Astrocyte (in vitro differentiated cells and primary cell): ENCODE measurements around the gene MYLIP. TPM values are rescaled to one million over a fixed set of nuclear protein-coding genes. Genes with fewer than 3 reads are reported as not detected.

Experiments
- DNase-seq: peaks from one replicate; pipeline ENCODE4 v3.0.0-alpha.2; 2010; ENCODE audit warnings: low read depth
- FAIRE-seq: peaks from 2 replicates; lab custom pipeline; 2011; peaks lifted over from hg19 to GRCh38; lab: Jason Lieb, UNC
- H2AFZ ChIP-seq: 2 replicates; pipeline ENCODE4 v1.6.0; 2012; ENCODE audit warnings: low read depth, low read length, inconsistent platforms
- H3K27ac ChIP-seq: 2 replicates; pipeline ENCODE4 v1.5.1; 2011; ENCODE audit warnings: low read depth, low read length, inconsistent platforms
- H3K27me3 ChIP-seq: 2 replicates; pipeline ENCODE4 v1.6.0; 2011; ENCODE audit warnings: low read length, inconsistent platforms; ENCODE audit not compliant: insufficient read depth
- H3K36me3 ChIP-seq: 2 replicates; pipeline ENCODE4 v1.5.1; 2011; ENCODE audit warnings: low read length, inconsistent platforms; ENCODE audit not compliant: insufficient read depth
- H3K4me1 ChIP-seq: 2 replicates; pipeline ENCODE4 v1.5.1; 2011; ENCODE audit warnings: low read length, inconsistent platforms; ENCODE audit not compliant: insufficient read depth
- H3K4me2 ChIP-seq: 2 replicates; pipeline ENCODE4 v1.6.0; 2012; ENCODE audit warnings: low read length, inconsistent platforms
- H3K4me3 ChIP-seq: 2 replicates; pipeline ENCODE4 v1.5.1; 2011; ENCODE audit warnings: low read depth, mild to moderate bottlenecking, low read length, inconsistent platforms; ENCODE audit not compliant: insufficient read depth
- H3K79me2 ChIP-seq: 2 replicates; pipeline ENCODE4 v1.6.0; 2012; ENCODE audit warnings: mild to moderate bottlenecking, low read length, inconsistent platforms; ENCODE audit not compliant: insufficient read depth
- H3K9ac ChIP-seq: 2 replicates; pipeline ENCODE4 v1.6.0; 2012; ENCODE audit warnings: mild to moderate bottlenecking, low read length, inconsistent platforms
- H3K9me3 ChIP-seq: 2 replicates; pipeline ENCODE4 v1.5.1; 2012; ENCODE audit warnings: low read depth, mild to moderate bottlenecking, low read length, inconsistent platforms; ENCODE audit not compliant: insufficient read depth
- H4K20me1 ChIP-seq: 2 replicates; pipeline ENCODE4 v1.6.0; 2012; ENCODE audit warnings: low read length, inconsistent platforms; ENCODE audit not compliant: insufficient read depth
- H3K27ac Mint-ChIP-seq: one replicate; pipeline ENCODE4 v1.8.0; 2021; ENCODE audit warnings: mild to moderate bottlenecking, mixed read lengths; ENCODE audit not compliant: unreplicated experiment
- H3K27me3 Mint-ChIP-seq: one replicate; pipeline ENCODE4 v1.8.0; 2021; ENCODE audit warnings: low read depth, mixed read lengths; ENCODE audit not compliant: unreplicated experiment
- H3K36me3 Mint-ChIP-seq: one replicate; pipeline ENCODE4 v1.8.0; 2021; ENCODE audit warnings: low read depth, mixed read lengths; ENCODE audit not compliant: unreplicated experiment
- H3K4me1 Mint-ChIP-seq: one replicate; pipeline ENCODE4 v1.8.0; 2021; ENCODE audit warnings: low read depth, mixed read lengths; ENCODE audit not compliant: unreplicated experiment
- H3K4me3 Mint-ChIP-seq: one replicate; pipeline ENCODE4 v1.8.0; 2021; ENCODE audit warnings: mild to moderate bottlenecking, moderate library complexity, mixed read lengths; ENCODE audit not compliant: unreplicated experiment
- H3K9me3 Mint-ChIP-seq: one replicate; pipeline ENCODE4 v1.8.0; 2021; ENCODE audit warnings: mild to moderate bottlenecking, mixed read lengths; ENCODE audit not compliant: unreplicated experiment
- CTCF ChIP-seq: IDR thresholded peaks from 2 replicates; pipeline ENCODE4 v1.5.1; 2011; ENCODE audit warnings: low read depth, mild to moderate bottlenecking, inconsistent platforms, low read length, moderate library complexity; ENCODE audit not compliant: insufficient read depth
- EZH2 ChIP-seq: IDR thresholded peaks from 2 replicates; pipeline ENCODE4 v1.6.1; 2012; ENCODE audit warnings: mild to moderate bottlenecking, low read length, inconsistent platforms; ENCODE audit not compliant: insufficient read depth
- total RNA-seq: library from RNA; stranded (reverse); gene quantifications from 2 replicates; pipeline ENCODE4 v1.2.1, GENCODE V29; 2021

MYLIP gene
- total RNA-seq, 1 donor from 2014 or later: 12.9 TPM

DNA sequence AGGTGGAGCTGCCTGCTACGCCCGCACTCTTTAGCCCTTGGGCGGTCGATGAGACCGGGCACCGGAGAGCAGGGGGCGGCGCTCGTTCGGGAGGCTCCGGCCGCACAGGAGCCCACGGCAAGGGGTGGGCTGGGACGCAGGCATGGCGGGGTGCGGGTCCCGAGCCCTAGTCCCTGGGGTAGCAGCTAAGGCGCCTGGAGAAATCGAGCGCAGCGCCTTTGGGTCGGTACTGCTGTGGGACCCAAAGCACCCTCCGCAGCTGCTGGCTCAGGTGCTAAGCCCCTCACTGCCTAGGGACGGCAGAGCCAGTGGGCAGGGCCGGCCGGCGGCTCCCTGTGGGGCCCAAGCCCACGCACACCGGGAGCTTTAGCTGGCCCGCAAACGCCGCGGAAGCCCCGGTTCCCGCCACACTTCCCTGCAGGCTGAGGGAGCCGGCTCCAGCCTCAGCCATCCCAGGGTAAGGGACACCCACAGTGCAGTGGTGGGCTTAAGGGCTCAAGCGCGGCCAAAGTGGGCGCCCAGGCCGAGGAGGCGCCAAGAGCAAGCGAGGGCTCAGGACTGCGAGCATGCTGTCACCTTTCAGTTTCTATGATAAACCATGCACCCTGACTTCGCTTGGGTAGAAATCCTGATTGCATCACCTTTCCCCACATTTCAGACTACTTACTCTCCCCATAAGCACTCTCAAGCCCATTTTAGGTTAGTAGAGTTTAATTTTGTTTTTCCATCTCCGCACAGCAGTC is 52.0 kb downstream of the MYLIP start:
- TF ChIP-seq EZH2: no peak
- no peak for TF ChIP-seq CTCF
- Mint-ChIP-seq H3K27ac (no peak overlapping the region), H3K27me3 (no peaks in the 10 kb centered on the region), H3K4me3 (no peak overlapping the region), H3K9me3 (peaks cover 1% of the 10 kb centered on the region), H3K4me1 (peaks cover 3% of the 10 kb centered on the region), H3K36me3 (no peaks in the 10 kb centered on the region)
- H3K9me3 ChIP-seq: no peaks in the 10 kb centered on the region
- no peaks in the 10 kb centered on the region for H4K20me1 ChIP-seq
- no peak overlapping the region for H2AFZ ChIP-seq
- H3K79me2 ChIP-seq: no peaks in the 10 kb centered on the region
- no peak overlapping the region for H3K4me2 ChIP-seq
- DNase-seq (no peak), FAIRE-seq (no peak)
- H3K4me3 ChIP-seq: no peak overlapping the region
- H3K27ac ChIP-seq: no peak overlapping the region
- no peaks in the 10 kb centered on the region for H3K36me3 ChIP-seq
- H3K27me3 ChIP-seq: peaks cover 11% of the 10 kb centered on the region
- H3K4me1 ChIP-seq: no peaks in the 10 kb centered on the region
- H3K9ac ChIP-seq: no peak overlapping the region

DNA sequence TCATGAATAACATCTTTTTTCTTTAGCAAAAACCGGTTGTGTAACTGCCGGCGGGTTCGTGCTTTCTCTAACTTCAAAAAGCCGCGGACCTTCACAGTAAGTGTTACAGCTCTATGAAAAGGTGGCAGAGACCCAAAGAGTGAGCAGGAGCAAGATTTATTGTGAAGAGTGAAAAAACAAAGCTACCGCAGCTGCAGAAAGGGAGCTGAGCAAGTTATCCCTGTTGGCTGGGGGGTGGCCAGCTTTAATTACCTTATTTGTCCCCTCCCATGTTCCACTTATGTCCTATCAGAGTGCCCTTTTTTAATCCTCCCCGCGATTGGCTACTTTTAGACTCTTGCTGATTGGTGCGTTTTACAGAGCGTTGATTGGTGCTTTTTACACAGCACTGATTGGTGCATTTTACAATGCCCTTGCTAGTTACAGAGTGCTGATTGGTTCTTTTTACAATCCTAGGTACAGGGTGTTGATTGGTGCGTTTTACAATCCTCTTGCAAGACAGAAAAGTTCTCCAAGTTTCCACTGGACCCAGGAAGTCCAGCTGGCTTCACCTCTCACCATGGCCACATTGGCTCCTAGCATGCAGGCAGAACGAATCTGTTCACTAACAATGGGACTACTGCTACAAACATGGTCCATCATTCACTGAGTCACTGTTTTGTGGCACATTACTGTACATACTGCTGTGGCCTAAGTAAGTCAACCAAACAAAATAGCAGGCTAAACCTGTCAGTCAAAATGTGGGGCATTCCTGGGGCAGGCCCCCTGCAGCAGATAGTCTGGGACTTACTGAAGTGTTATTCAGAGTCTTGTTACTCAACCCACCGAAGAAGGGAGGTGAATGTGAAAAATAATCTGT is 52.8 kb downstream of the MYLIP start:
- no peak overlapping the region for H3K27ac Mint-ChIP-seq

More for the DNA sequence above, 52.8 kb downstream of the MYLIP start:
- Histone ChIP-seq H3K27me3 (peaks cover 11% of the 10 kb centered on the region), H2AFZ (no peak overlapping the region), H3K36me3 (no peaks in the 10 kb centered on the region), H3K9ac (no peak overlapping the region), H4K20me1 (no peaks in the 10 kb centered on the region), H3K79me2 (no peaks in the 10 kb centered on the region), H3K4me3 (no peak overlapping the region), H3K4me1 (no peaks in the 10 kb centered on the region), H3K9me3 (no peaks in the 10 kb centered on the region), H3K27ac (no peak overlapping the region), H3K4me2 (no peak overlapping the region)
- Mint-ChIP-seq H3K36me3 (no peaks in the 10 kb centered on the region), H3K27me3 (no peaks in the 10 kb centered on the region), H3K4me1 (peaks cover 3% of the 10 kb centered on the region), H3K4me3 (no peak overlapping the region), H3K9me3 (peaks cover 1% of the 10 kb centered on the region)
- FAIRE-seq (no peak), DNase-seq (no peak)
- TF ChIP-seq EZH2 (no peak), CTCF (no peak)
